GM19397 (cell line): ENCODE measurements around the gene MDK.

Experiments
- ATAC-seq: cut with Tn5 transposase; IDR thresholded peaks from one replicate; pipeline ENCODE4 v1.9.1; 2021; ENCODE audit warnings: mild to moderate bottlenecking, moderate library complexity; ENCODE audit not compliant: unreplicated experiment

MDK gene

GRCh38 chr11:46381048-46381818 is at the start of gene MDK:
Gene MDK, plus strand, starts transcription at chr11:46381669. Its CDS starts 389 bp downstream, at chr11:46382058.
- no peak for ATAC-seq

GRCh38 chr11:46332093-46332567 is 49.3 kb upstream of the MDK start:
- no peak for ATAC-seq

GRCh38 chr11:46332568-46333393 is 48.7 kb upstream of the MDK start:
- ATAC-seq: no peak

- no peak for ATAC-seq
Measured at GRCh38 chr11:46333394-46333947, 48.0 kb upstream of the MDK start.

GRCh38 chr11:46334211-46334610 is 47.3 kb upstream of the MDK start:
- no peak for ATAC-seq

- ATAC-seq: no peak
Measured at GRCh38 chr11:46335271-46335670, 46.2 kb upstream of the MDK start.

- ATAC-seq: no peak
Measured at GRCh38 chr11:46335890-46336562, 45.4 kb upstream of the MDK start.

GRCh38 chr11:46336563-46337180 is 44.8 kb upstream of the MDK start:
- ATAC-seq: no peak

- ATAC-seq: no peak
Measured at GRCh38 chr11:46337626-46338345, 43.7 kb upstream of the MDK start.

- no peak for ATAC-seq
Measured at GRCh38 chr11:46338636-46338987, 42.9 kb upstream of the MDK start.

GRCh38 chr11:46338988-46339666 is 42.3 kb upstream of the MDK start:
- ATAC-seq: no peak

GRCh38 chr11:46339816-46340215 is 41.7 kb upstream of the MDK start:
- ATAC-seq: no peak

GRCh38 chr11:46341454-46341853 is 40.0 kb upstream of the MDK start:
- ATAC-seq: no peak

- no peak for ATAC-seq
Measured at GRCh38 chr11:46342239-46342638, 39.2 kb upstream of the MDK start.

GRCh38 chr11:46343520-46343919 is 37.9 kb upstream of the MDK start:
- no peak for ATAC-seq

GRCh38 chr11:46345131-46345597 is 36.3 kb upstream of the MDK start:
- ATAC-seq: no peak

- ATAC-seq: no peak
Measured at GRCh38 chr11:46345881-46346484, 35.5 kb upstream of the MDK start.

- ATAC-seq: peak; percentile 78
Measured at GRCh38 chr11:46346886-46347636, 34.4 kb upstream of the MDK start, which contains the start of gene DGKZ. Gene DGKZ, plus strand, starts transcription at chr11:46347463. Its CDS starts 197 bp downstream, at chr11:46347660.
